Fibroblast of mammary gland (primary cell): ENCODE data around the gene ALDH16A1.
A peak's percentile ranks its signal among the peaks of the same experiment; 100 is the strongest.

Source experiments
- DNase-seq: peaks from one replicate; pipeline ENCODE4 v3.0.0-alpha.2; 2010; ENCODE audit warnings: low read depth
- H3K4me3 ChIP-seq: 2 replicates; pipeline ENCODE4 v1.5.1; 2011; ENCODE audit warnings: low read depth, mild to moderate bottlenecking, low read length, moderate library complexity; ENCODE audit not compliant: control insufficient read depth
- TF ChIP-seq, protein P1 (sequence below): conservative IDR thresholded peaks from 2 replicates; pipeline ENCODE4 v1.5.1; 2011; ENCODE audit warnings: low read depth, low read length, inconsistent platforms; ENCODE audit not compliant: control insufficient read depth, insufficient read depth

ALDH16A1 gene

GRCh38 chr19:49488863-49489537 is 36.0 kb downstream of the ALDH16A1 start:
- peak overlapping the region; percentile 100 for H3K4me3 ChIP-seq
- TF ChIP-seq, protein P1, sequence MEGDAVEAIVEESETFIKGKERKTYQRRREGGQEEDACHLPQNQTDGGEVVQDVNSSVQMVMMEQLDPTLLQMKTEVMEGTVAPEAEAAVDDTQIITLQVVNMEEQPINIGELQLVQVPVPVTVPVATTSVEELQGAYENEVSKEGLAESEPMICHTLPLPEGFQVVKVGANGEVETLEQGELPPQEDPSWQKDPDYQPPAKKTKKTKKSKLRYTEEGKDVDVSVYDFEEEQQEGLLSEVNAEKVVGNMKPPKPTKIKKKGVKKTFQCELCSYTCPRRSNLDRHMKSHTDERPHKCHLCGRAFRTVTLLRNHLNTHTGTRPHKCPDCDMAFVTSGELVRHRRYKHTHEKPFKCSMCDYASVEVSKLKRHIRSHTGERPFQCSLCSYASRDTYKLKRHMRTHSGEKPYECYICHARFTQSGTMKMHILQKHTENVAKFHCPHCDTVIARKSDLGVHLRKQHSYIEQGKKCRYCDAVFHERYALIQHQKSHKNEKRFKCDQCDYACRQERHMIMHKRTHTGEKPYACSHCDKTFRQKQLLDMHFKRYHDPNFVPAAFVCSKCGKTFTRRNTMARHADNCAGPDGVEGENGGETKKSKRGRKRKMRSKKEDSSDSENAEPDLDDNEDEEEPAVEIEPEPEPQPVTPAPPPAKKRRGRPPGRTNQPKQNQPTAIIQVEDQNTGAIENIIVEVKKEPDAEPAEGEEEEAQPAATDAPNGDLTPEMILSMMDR = no peak
- DNase-seq = no peak

DNA sequence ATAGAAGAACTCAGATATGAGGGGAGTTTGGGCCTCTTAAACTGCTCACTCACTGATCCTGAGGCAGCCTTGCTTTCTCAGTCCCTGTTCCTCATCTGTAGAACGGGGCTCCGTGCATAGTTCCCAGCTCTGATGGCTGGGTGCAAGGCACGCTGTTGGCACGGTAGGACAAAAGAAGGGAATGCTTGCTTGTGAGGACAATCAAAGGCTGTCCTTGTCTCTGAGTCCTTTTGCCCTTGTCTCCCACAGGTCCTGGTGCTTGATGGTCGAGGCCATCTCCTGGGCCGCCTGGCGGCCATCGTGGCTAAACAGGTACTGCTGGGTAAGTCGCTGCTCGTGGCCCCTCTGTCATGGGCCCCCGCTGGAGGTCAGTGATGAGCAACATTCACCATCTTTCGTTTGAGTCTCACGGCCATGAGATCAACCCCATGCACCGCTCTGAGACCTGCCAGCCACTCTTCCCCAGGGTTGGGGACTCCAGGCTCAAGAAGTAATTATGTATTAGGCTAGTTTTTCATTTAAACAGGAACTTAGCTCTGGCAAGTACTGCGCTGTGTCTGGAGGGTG is 36.7 kb downstream of the ALDH16A1 start:
- DNase-seq = peak; percentile 52
- H3K4me3 ChIP-seq = peak overlapping the region; percentile 100

DNA sequence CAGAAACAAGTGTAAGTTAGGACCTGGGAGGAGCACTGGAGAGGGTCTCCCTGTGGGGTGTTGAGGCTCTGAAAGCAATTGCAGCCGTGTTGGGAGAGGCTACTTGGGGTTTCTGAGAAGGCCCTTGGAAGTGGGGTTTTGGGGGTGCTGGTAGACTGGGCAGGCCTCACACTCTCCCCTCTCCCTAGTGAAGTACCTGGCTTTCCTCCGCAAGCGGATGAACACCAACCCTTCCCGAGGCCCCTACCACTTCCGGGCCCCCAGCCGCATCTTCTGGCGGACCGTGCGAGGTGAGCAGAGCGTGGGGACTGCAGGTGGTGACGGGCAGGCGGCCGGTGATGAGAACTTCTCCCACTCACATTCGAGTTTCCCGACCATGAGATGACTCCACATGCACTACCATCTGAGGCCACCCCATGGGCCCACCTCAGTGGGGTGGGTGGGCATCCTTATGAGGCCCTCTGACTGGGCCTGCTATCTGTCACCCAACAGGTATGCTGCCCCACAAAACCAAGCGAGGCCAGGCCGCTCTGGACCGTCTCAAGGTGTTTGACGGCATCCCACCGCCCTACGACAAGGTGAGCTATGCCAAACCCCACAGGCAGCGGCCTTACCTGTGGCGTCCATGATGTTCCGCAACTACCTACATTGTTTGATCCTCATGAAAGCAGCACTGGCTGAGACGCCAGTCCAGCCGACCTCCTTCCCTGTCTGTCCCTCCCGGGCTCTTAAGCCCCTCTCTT is 37.4 kb downstream of the ALDH16A1 start:
- TF ChIP-seq, protein P1 = no peak
- no peak for DNase-seq
- peak overlapping the region; percentile 100 for H3K4me3 ChIP-seq

More for the DNA sequence above, 36.7 kb downstream of the ALDH16A1 start:
- TF ChIP-seq, protein P1 = no peak

DNA sequence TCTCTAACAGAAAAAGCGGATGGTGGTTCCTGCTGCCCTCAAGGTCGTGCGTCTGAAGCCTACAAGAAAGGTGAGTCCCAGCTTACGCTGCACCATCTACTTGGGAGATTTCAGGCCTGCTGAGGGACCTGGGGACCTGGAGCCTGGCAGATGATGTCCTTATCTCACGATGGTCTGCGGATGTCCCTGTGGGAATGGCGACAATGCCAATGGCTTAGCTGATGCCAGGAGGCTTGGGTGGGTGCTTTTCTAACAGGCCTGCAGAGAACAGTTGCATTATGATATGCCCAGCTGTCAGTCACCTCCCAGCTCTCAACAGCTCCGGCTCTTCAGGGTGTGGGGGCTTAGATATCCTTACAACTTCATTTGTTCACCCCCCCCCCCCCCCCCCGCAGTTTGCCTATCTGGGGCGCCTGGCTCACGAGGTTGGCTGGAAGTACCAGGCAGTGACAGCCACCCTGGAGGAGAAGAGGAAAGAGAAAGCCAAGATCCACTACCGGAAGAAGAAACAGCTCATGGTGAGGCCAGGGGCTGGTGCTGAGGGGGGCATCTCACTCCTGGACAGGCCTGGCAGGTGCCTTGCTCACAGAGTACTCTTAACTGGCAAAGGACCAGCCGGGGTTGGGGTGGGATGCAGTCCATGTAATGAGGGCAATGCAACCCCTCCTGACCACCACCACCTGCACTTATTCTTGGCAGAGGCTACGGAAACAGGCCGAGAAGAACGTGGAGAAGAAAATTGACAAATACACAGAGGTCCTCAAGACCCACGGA is 38.2 kb downstream of the ALDH16A1 start:
- no peak overlapping the region for H3K4me3 ChIP-seq
- TF ChIP-seq, protein P1 = no peak
- no peak for DNase-seq

DNA sequence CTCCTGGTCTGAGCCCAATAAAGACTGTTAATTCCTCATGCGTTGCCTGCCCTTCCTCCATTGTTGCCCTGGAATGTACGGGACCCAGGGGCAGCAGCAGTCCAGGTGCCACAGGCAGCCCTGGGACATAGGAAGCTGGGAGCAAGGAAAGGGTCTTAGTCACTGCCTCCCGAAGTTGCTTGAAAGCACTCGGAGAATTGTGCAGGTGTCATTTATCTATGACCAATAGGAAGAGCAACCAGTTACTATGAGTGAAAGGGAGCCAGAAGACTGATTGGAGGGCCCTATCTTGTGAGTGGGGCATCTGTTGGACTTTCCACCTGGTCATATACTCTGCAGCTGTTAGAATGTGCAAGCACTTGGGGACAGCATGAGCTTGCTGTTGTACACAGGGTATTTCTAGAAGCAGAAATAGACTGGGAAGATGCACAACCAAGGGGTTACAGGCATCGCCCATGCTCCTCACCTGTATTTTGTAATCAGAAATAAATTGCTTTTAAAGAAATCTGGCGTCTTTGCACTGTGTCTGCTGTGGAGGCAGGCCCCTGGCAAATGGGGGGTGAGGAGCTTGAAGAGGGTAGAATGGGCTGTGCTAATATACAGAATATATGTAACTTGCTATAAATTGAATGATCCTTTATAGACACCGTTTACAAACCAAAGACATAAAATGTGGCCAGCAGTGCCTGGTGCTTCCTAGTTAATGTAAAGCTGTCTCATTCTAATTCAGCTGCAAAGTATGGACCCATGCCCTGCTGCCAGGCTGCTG is 39.0 kb downstream of the ALDH16A1 start:
- no peak overlapping the region for H3K4me3 ChIP-seq
- TF ChIP-seq, protein P1 = no peak
- no peak for DNase-seq

DNA sequence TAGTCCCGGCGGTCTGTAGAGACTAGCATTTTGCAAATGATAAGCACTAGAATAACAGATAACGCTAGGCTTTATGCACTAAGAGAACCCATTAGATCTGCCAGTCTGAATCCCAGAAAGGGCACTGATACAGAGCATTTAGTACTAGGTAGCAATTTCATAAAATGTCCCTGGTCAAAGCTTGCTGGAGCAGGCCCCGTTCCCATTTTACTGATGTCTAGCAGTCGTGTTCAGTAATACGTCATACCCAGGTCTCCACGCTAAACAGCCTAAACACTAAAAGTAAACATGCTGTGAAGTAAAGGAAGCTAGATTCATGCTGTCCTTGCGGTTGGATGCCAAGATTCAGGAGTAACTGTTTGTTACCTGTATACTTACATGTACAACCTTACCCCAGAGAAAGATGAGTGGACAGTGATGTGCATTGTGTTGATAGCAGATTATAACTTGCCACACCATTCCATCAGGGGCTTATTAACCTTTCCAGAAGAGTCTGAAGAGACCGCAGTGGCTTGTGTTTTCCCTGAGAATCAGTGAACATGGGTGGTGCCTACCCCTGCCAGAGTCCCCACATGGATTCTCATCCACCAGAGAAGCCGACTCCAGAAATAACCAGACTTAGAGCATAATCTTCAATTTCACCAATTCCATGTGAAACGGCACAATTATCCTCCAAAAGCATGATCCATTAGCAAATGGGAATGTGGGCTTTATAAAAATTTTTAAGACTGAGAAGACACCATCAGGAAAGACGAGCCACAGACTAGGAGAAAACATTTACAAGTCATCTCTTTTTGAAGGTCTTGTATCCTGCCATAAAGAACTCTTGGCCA is 39.8 kb downstream of the ALDH16A1 start:
- DNase-seq = peak; percentile 65
- H3K4me3 ChIP-seq = no peak overlapping the region
- TF ChIP-seq, protein P1 = no peak
